Parathyroid adenoma (tissue), 2 donors: ENCODE results near the gene ELOVL5.
A peak's percentile ranks its signal among the peaks of the same experiment; 100 is the strongest.

Experiments used
- H2AFZ ChIP-seq: fragments of 300-600 bp; sonication (generic); one replicate; pipeline ENCODE4 v1.7.0; 2017; ENCODE audit warnings: antibody characterized with exemption, mild to moderate bottlenecking
- H3K27ac ChIP-seq: fragments of 300-600 bp; sonication (generic); one replicate; pipeline ENCODE4 v1.7.0; 2017
- H3K27me3 ChIP-seq: fragments of 300-600 bp; sonication (generic); one replicate; pipeline ENCODE4 v1.7.0; 2017; ENCODE audit warnings: low read length; ENCODE audit not compliant: control insufficient read depth, insufficient read depth
- H3K36me3 ChIP-seq: fragments of 300-600 bp; sonication (generic); one replicate; pipeline ENCODE4 v1.7.0; 2017; ENCODE audit warnings: low read length; ENCODE audit not compliant: control insufficient read depth, insufficient read depth
- H3K4me1 ChIP-seq: fragments of 300-600 bp; sonication (generic); one replicate; pipeline ENCODE4 v1.7.0; 2017; ENCODE audit warnings: control low read depth
- H3K4me2 ChIP-seq: fragments of 300-600 bp; sonication (generic); one replicate; pipeline ENCODE4 v1.7.0; 2017; ENCODE audit warnings: low read length
- H3K4me3 ChIP-seq: fragments of 300-600 bp; sonication (generic); one replicate; pipeline ENCODE4 v1.7.0; 2017; ENCODE audit warnings: low read depth, low read length
- H3K79me2 ChIP-seq: fragments of 300-600 bp; sonication (generic); one replicate; pipeline ENCODE4 v1.7.0; 2017; ENCODE audit warnings: control low read depth
- H3K9ac ChIP-seq: fragments of 300-600 bp; sonication (generic); one replicate; pipeline ENCODE4 v1.7.0; 2017; ENCODE audit warnings: mild to moderate bottlenecking
- H3K9me3 ChIP-seq: fragments of 300-600 bp; sonication (generic); one replicate; pipeline ENCODE4 v1.7.0; 2017; ENCODE audit warnings: low read length; ENCODE audit not compliant: control insufficient read depth
- CTCF ChIP-seq: fragments of 300-600 bp; sonication (generic); IDR thresholded peaks from one replicate; pipeline ENCODE4 v1.7.0; 2017; ENCODE audit warnings: antibody characterized with exemption, mild to moderate bottlenecking
- donor health status: primary hyperparathyroidism.

ELOVL5 gene

GRCh38 chr6:53358440-53359094, 9.8 kb upstream of the ELOVL5 start:
- Histone ChIP-seq H3K9me3 (no peaks in the 10 kb centered on the region), H3K4me2 (peak overlapping the region; percentile 88), H3K9ac (no peak overlapping the region), H3K27me3 (no peaks in the 10 kb centered on the region), H3K79me2 (no peaks in the 10 kb centered on the region), H3K36me3 (no peaks in the 10 kb centered on the region), H2AFZ (peak overlapping the region; percentile 96), H3K27ac (peak overlapping the region; percentile 82), H3K4me3 (peak overlapping the region; percentile 86), H3K4me1 (peaks cover 3% of the 10 kb centered on the region)
- no peak for TF ChIP-seq CTCF

GRCh38 chr6:53357576-53358360, 9.0 kb upstream of the ELOVL5 start:
- no peak overlapping the region for H2AFZ ChIP-seq
- peaks cover 3% of the 10 kb centered on the region for H3K4me1 ChIP-seq
- H3K27ac ChIP-seq, result no peak overlapping the region
- no peaks in the 10 kb centered on the region for H3K79me2 ChIP-seq
- no peak overlapping the region for H3K4me3 ChIP-seq
- H3K4me2 ChIP-seq, result no peak overlapping the region
- H3K27me3 ChIP-seq, result no peaks in the 10 kb centered on the region
- no peak for TF ChIP-seq CTCF
- no peak overlapping the region for H3K9ac ChIP-seq
- no peaks in the 10 kb centered on the region for H3K9me3 ChIP-seq
- no peaks in the 10 kb centered on the region for H3K36me3 ChIP-seq

GRCh38 chr6:53353624-53354023, 4.9 kb upstream of the ELOVL5 start:
- Histone ChIP-seq H3K36me3 (no peaks in the 10 kb centered on the region), H2AFZ (no peak overlapping the region), H3K9ac (no peak overlapping the region), H3K79me2 (no peaks in the 10 kb centered on the region), H3K27me3 (no peaks in the 10 kb centered on the region), H3K27ac (no peak overlapping the region), H3K9me3 (no peaks in the 10 kb centered on the region), H3K4me2 (no peak overlapping the region), H3K4me3 (no peak overlapping the region), H3K4me1 (peaks cover 2% of the 10 kb centered on the region)
- TF ChIP-seq CTCF, result no peak

- Histone ChIP-seq H3K27me3 (no peaks in the 10 kb centered on the region), H3K4me1 (no peaks in the 10 kb centered on the region), H3K9me3 (no peaks in the 10 kb centered on the region), H3K27ac (no peak overlapping the region), H3K79me2 (no peaks in the 10 kb centered on the region), H3K4me2 (no peak overlapping the region), H3K4me3 (no peak overlapping the region), H2AFZ (no peak overlapping the region), H3K9ac (no peak overlapping the region), H3K36me3 (no peaks in the 10 kb centered on the region)
- TF ChIP-seq CTCF, result no peak
These were observed 3.6 kb upstream of the ELOVL5 start for GRCh38 chr6:53352360-53352759.
